Neuronal stem cell (in vitro differentiated cells): ENCODE data around the gene RPS23. TPM values are rescaled to one million over a fixed set of nuclear protein-coding genes. Genes with fewer than 3 reads are reported as not detected.

Source experiments
- DNase-seq: peaks from one replicate; pipeline ENCODE4 v3.0.0-alpha.2; 2013; ENCODE audit warnings: low spot score
- H2AFZ ChIP-seq: one replicate; pipeline ENCODE4 v1.6.1; 2013; ENCODE audit warnings: mild to moderate bottlenecking, low read length, inconsistent platforms
- H2AK5ac ChIP-seq: 2 replicates; pipeline ENCODE4 v1.6.1; 2013; ENCODE audit warnings: low read depth, mild to moderate bottlenecking, inconsistent platforms, low read length, moderate library complexity, mixed read lengths
- H2BK120ac ChIP-seq: 2 replicates; pipeline ENCODE4 v1.6.1; 2013; ENCODE audit warnings: low read depth, mild to moderate bottlenecking, inconsistent platforms, low read length, moderate library complexity, mixed read lengths
- H2BK12ac ChIP-seq: one replicate; pipeline ENCODE4 v1.6.1; 2013; ENCODE audit warnings: low read length, inconsistent platforms
- H2BK15ac ChIP-seq: 2 replicates; pipeline ENCODE4 v1.6.1; 2013; ENCODE audit warnings: mild to moderate bottlenecking, low read length, inconsistent platforms, mixed read lengths
- H2BK5ac ChIP-seq: one replicate; pipeline ENCODE4 v1.6.1; 2013; ENCODE audit warnings: inconsistent platforms, mild to moderate bottlenecking, low read length, moderate library complexity
- H3K14ac ChIP-seq: one replicate; pipeline ENCODE4 v1.6.1; 2013; ENCODE audit warnings: low read length, inconsistent platforms
- H3K18ac ChIP-seq: 2 replicates; pipeline ENCODE4 v1.6.1; 2013; ENCODE audit warnings: low read length, inconsistent platforms
- H3K23ac ChIP-seq: 2 replicates; pipeline ENCODE4 v1.6.1; 2013; ENCODE audit warnings: low read depth, mild to moderate bottlenecking, mixed read lengths, low read length, inconsistent platforms; ENCODE audit not compliant: poor library complexity
- H3K27ac ChIP-seq: replicated peaks from 3 replicates; pipeline ENCODE4 v1.5.1; 2013; ENCODE audit warnings: low read length, inconsistent platforms
- H3K27me3 ChIP-seq, 3 experiments: 2 replicates each; pipeline ENCODE4 v1.6.1; 2013; ENCODE audit warnings: low read length in 3 of 3, mild to moderate bottlenecking in 2 of 3, inconsistent platforms in 1 of 3, low read depth in 1 of 3, mixed read lengths in 1 of 3, moderate library complexity in 1 of 3; ENCODE audit not compliant: control insufficient read depth in 3 of 3, insufficient read depth in 3 of 3
- H3K36me3 ChIP-seq, 2 donors: replicated peaks in 1 of 2; 2 replicates each; pipeline ENCODE4 v1.6.1; 2013; ENCODE audit warnings: low read length in 2 of 2; ENCODE audit not compliant: control insufficient read depth in 2 of 2, insufficient read depth in 2 of 2
- H3K4ac ChIP-seq: 2 replicates; pipeline ENCODE4 v1.6.1; 2013; ENCODE audit warnings: inconsistent platforms, mild to moderate bottlenecking, low read length, moderate library complexity
- H3K4me1 ChIP-seq, 2 donors: 1 replicate in 1 of 2; 2 replicates in 1 of 2; pipeline ENCODE4 v1.6.1; 2013; ENCODE audit warnings: low read length in 2 of 2, low read depth in 1 of 2; ENCODE audit not compliant: control insufficient read depth in 2 of 2, insufficient read depth in 1 of 2
- H3K4me2 ChIP-seq: one replicate; pipeline ENCODE4 v1.6.1; 2013; ENCODE audit warnings: mild to moderate bottlenecking, low read length, inconsistent platforms; ENCODE audit not compliant: insufficient read depth, poor library complexity, severe bottlenecking
- H3K4me3 ChIP-seq, 2 donors: 2 replicates each; pipeline ENCODE4 v1.5.1; 2013; ENCODE audit warnings: low read length in 2 of 2, mild to moderate bottlenecking in 2 of 2, inconsistent platforms in 1 of 2, moderate library complexity in 1 of 2
- H3K79me1 ChIP-seq: one replicate; pipeline ENCODE4 v1.6.1; 2013; ENCODE audit warnings: low read depth, mild to moderate bottlenecking, inconsistent platforms, low read length, moderate library complexity
- H3K9ac ChIP-seq: one replicate; pipeline ENCODE4 v1.6.1; 2013; ENCODE audit warnings: mild to moderate bottlenecking, low read depth, low read length, inconsistent platforms; ENCODE audit not compliant: poor library complexity
- H3K9me3 ChIP-seq, 2 donors: replicated peaks in 1 of 2; 2 replicates each; pipeline versions ENCODE3 to v1.6.1; 2013; ENCODE audit warnings: low read length in 2 of 2, mild to moderate bottlenecking in 2 of 2, inconsistent platforms in 1 of 2, low read depth in 1 of 2, mixed read lengths in 1 of 2, moderate library complexity in 1 of 2; ENCODE audit not compliant: control insufficient read depth in 2 of 2, insufficient read depth in 1 of 2
- H4K8ac ChIP-seq: one replicate; pipeline ENCODE4 v1.6.1; 2013; ENCODE audit warnings: low read depth, mild to moderate bottlenecking, inconsistent platforms, low read length, moderate library complexity
- H4K91ac ChIP-seq: one replicate; pipeline ENCODE4 v1.6.1; 2013; ENCODE audit warnings: low read length, low read depth, mild to moderate bottlenecking, inconsistent platforms; ENCODE audit not compliant: poor library complexity
- WGBS, 2 donors: extraction: QIAGEN DNeasy Blood & Tissue Kit; methylation state at CpG; one replicate each; pipeline ENCODE4 v1.1.7; 2013; ENCODE audit warnings: missing lambda C conversion rate in 2 of 2, mixed read lengths in 1 of 2; ENCODE audit not compliant: insufficient read length in 2 of 2, insufficient replicate concordance in 1 of 2; ENCODE audit errors: extremely low coverage in 2 of 2; 5-methylcytosine and 5-hydroxymethylcytosine counted together
- small RNA-seq: library from polyadenylated mRNA; stranded (forward); fragments of <200 nt; extraction: miRNeasy Mini kit (QIAGEN cat#:217004); gene quantifications from one replicate; pipeline ENCODE3, GENCODE V24; 2013; ENCODE audit not compliant: insufficient read depth

RPS23 gene

GRCh38 chr5:82234885-82235284, 43.3 kb downstream of the RPS23 start:
- H3K23ac ChIP-seq: no peak overlapping the region
- H3K9me3 ChIP-seq: no peaks in the 10 kb centered on the region
- H3K36me3 ChIP-seq: no peaks in the 10 kb centered on the region
- no peak overlapping the region for H2BK5ac ChIP-seq
- no peak overlapping the region for H3K4me2 ChIP-seq
- H3K9ac ChIP-seq: no peak overlapping the region
- H3K4ac ChIP-seq: no peak overlapping the region
- no CpG with 5 or more reads among the region's 5 CpGs for WGBS, 2 donors
- no peak overlapping the region for H2BK15ac ChIP-seq
- no peak overlapping the region for H4K91ac ChIP-seq
- no peak overlapping the region for H3K18ac ChIP-seq
- H3K4me1 ChIP-seq: no peaks in the 10 kb centered on the region
- no peak overlapping the region for H2BK12ac ChIP-seq
- no peak overlapping the region for H2BK120ac ChIP-seq
- no peaks in the 10 kb centered on the region for H3K27me3 ChIP-seq
- H4K8ac ChIP-seq: no peak overlapping the region
- H2AFZ ChIP-seq: no peak overlapping the region
- no peak overlapping the region for H2AK5ac ChIP-seq
- no peak overlapping the region for H3K14ac ChIP-seq
- H3K79me1 ChIP-seq: peaks cover 1% of the 10 kb centered on the region
- no peak overlapping the region for H3K27ac ChIP-seq
- no peak overlapping the region for H3K4me3 ChIP-seq
- DNase-seq: no peak

GRCh38 chr5:82225525-82226172, 52.5 kb downstream of the RPS23 start:
- Histone ChIP-seq H2AFZ (peak overlapping the region; percentile 81), H3K9ac (no peak overlapping the region), H2BK120ac (no peak overlapping the region), H3K9me3 (no peaks in the 10 kb centered on the region), H3K23ac (no peak overlapping the region), H3K4ac (no peak overlapping the region), H3K14ac (no peak overlapping the region), H3K27me3 (no peaks in the 10 kb centered on the region), H4K91ac (no peak overlapping the region), H2BK5ac (no peak overlapping the region), H2BK15ac (no peak overlapping the region), H2BK12ac (no peak overlapping the region), H3K18ac (no peak overlapping the region), H3K4me3 (no peak overlapping the region), H4K8ac (no peak overlapping the region), H3K4me2 (no peak overlapping the region), H3K36me3 (no peaks in the 10 kb centered on the region), H3K4me1 (peaks cover 0 to 3% of the 10 kb centered on the region in 2 donors), H3K27ac (no peak overlapping the region), H3K79me1 (no peaks in the 10 kb centered on the region), H2AK5ac (no peak overlapping the region)
- peak; percentile 71 for DNase-seq
- no CpG with 5 or more reads among the region's 7 CpGs for WGBS, 2 donors

Small RNA genes lying within 50 kb of the gene (small RNA-seq; reads per million reads assigned to genes)
- not detected for gene AC010598.1
